Gastrocnemius medialis (tissue), 4 donors: ENCODE data around the gene KIAA1217.

Experiments used
- POLR2A ChIP-seq, 2 donors: fragments of 450-650 bp; IDR thresholded peaks; one replicate each; pipeline ENCODE4 v1.6.1; 2017; ENCODE audit warnings: antibody characterized with exemption in 2 of 2, mild to moderate bottlenecking in 2 of 2, moderate library complexity in 2 of 2
- TF ChIP-seq, protein P1 (sequence below), 5 experiments: fragments of 450-650 bp in 3 of 5; fragments of 200-600 bp in 2 of 5; sonication (generic) in 2 of 5; IDR thresholded peaks in 4 of 5; conservative IDR thresholded peaks in 1 of 5; 1 replicate in 4 of 5; 2 replicates in 1 of 5; pipeline ENCODE4 v1.5.1; 2016 to 2019; ENCODE audit warnings: antibody characterized with exemption in 5 of 5, mild to moderate bottlenecking in 3 of 5, moderate library complexity in 3 of 5

DNA sequence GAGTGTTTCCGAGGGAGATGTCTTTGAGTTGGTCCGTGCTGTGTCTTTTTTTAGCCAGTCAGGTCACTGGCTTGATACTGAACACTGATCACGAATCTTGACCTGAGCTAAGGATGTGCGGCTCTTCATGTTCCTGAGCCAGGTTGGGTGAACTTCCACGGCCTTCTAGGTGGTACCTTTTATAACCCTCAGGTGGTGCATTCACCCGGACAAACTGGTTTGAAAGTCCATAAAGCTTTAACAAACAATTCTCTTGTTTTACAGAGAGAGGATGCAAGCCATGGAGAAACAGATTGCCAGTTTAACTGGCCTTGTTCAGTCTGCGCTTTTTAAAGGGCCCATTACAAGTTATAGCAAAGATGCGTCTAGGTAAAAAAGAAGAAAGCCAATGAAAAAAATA, 285.3 kb downstream of the KIAA1217 start:
- TF ChIP-seq, protein P1, sequence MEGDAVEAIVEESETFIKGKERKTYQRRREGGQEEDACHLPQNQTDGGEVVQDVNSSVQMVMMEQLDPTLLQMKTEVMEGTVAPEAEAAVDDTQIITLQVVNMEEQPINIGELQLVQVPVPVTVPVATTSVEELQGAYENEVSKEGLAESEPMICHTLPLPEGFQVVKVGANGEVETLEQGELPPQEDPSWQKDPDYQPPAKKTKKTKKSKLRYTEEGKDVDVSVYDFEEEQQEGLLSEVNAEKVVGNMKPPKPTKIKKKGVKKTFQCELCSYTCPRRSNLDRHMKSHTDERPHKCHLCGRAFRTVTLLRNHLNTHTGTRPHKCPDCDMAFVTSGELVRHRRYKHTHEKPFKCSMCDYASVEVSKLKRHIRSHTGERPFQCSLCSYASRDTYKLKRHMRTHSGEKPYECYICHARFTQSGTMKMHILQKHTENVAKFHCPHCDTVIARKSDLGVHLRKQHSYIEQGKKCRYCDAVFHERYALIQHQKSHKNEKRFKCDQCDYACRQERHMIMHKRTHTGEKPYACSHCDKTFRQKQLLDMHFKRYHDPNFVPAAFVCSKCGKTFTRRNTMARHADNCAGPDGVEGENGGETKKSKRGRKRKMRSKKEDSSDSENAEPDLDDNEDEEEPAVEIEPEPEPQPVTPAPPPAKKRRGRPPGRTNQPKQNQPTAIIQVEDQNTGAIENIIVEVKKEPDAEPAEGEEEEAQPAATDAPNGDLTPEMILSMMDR (IDR thresholded peaks at IDR 0.05 in 4 of 5, conservative IDR thresholded peaks at IDR 0.05 in 1 of 5): no peak
- no peak for TF ChIP-seq POLR2A (IDR thresholded peaks at IDR 0.05)
